C4-2B (cell line): ENCODE results near the gene EMP2.

Experiments
- CTCF ChIP-seq: fragments of 450-650 bp; conservative IDR thresholded peaks from 2 replicates; pipeline ENCODE4 v1.5.1; 2017; ENCODE audit warnings: mild to moderate bottlenecking
- ZFX ChIP-seq: fragments of 450-650 bp; IDR thresholded peaks from 2 replicates; pipeline ENCODE4 v1.6.1; 2017

- TF ChIP-seq CTCF (no peak), ZFX (no peak)
These were observed 32.0 kb downstream of the EMP2 start for GRCh38 chr16:10548404-10548803.
